CD14-positive monocyte (primary cell): ENCODE measurements around the gene MSI2. TPM values are rescaled to one million over a fixed set of nuclear protein-coding genes. Genes with fewer than 3 reads are reported as not detected.

Experiments
- DNase-seq, 3 donors: peaks; one replicate each; pipeline ENCODE4 v3.0.0-alpha.2; 2011 to 2022
- H2AFZ ChIP-seq: 2 replicates; pipeline ENCODE4 v1.6.0; 2012; ENCODE audit warnings: mild to moderate bottlenecking, low read depth, low read length, inconsistent platforms; ENCODE audit not compliant: insufficient read depth, poor library complexity, severe bottlenecking
- H3K27ac ChIP-seq, 2 donors: 1 replicate in 1 of 2; 2 replicates in 1 of 2; pipeline ENCODE4 v1.5.1; 2012 to 2013; ENCODE audit warnings: low read length in 2 of 2, control low read depth in 1 of 2, inconsistent platforms in 1 of 2, low read depth in 1 of 2, mild to moderate bottlenecking in 1 of 2
- H3K27me3 ChIP-seq, 2 donors: one replicate each; pipeline versions ENCODE4 v1.6.0 to v1.6.1; 2011 to 2013; ENCODE audit warnings: low read length in 2 of 2; ENCODE audit not compliant: control insufficient read depth in 2 of 2, insufficient read depth in 2 of 2
- H3K36me3 ChIP-seq, 2 donors: replicated peaks in 1 of 2; 1 replicate in 1 of 2; 2 replicates in 1 of 2; pipeline versions ENCODE4 v1.5.1 to v1.6.1; 2012 to 2013; ENCODE audit warnings: low read length in 2 of 2, control low read depth in 1 of 2, inconsistent platforms in 1 of 2, mild to moderate bottlenecking in 1 of 2; ENCODE audit not compliant: insufficient read depth in 2 of 2, control insufficient read depth in 1 of 2
- H3K4me1 ChIP-seq, 2 donors: 1 replicate in 1 of 2; 2 replicates in 1 of 2; pipeline versions ENCODE4 v1.5.1 to v1.6.1; 2012 to 2013; ENCODE audit warnings: low read length in 2 of 2, control low read depth in 1 of 2, inconsistent platforms in 1 of 2, mild to moderate bottlenecking in 1 of 2, moderate library complexity in 1 of 2; ENCODE audit not compliant: insufficient read depth in 2 of 2, control insufficient read depth in 1 of 2
- H3K4me2 ChIP-seq: replicated peaks from 2 replicates; pipeline ENCODE3; 2012; ENCODE audit warnings: low read length, moderate library complexity, mild to moderate bottlenecking; ENCODE audit not compliant: poor library complexity, severe bottlenecking; ENCODE audit errors: extremely low read depth
- H3K4me3 ChIP-seq, 3 experiments: fragments of 200-600 bp in 1 of 3; sonication (generic) in 1 of 3; replicated peaks in 1 of 3; 1 replicate in 2 of 3; 2 replicates in 1 of 3; pipeline ENCODE4 v1.5.1; 2011 to 2013; ENCODE audit warnings: low read length in 3 of 3, mild to moderate bottlenecking in 3 of 3, control low read depth in 2 of 3, low read depth in 2 of 3, inconsistent platforms in 1 of 3, moderate library complexity in 1 of 3
- H3K79me2 ChIP-seq: 2 replicates; pipeline ENCODE4 v1.6.0; 2012; ENCODE audit warnings: mild to moderate bottlenecking, control low read depth, inconsistent platforms, low read length, moderate library complexity; ENCODE audit not compliant: insufficient read depth
- H3K9ac ChIP-seq: 2 replicates; pipeline ENCODE4 v1.6.0; 2017; ENCODE audit warnings: low read length, mild to moderate bottlenecking; ENCODE audit not compliant: insufficient read depth, poor library complexity, severe bottlenecking
- H3K9me3 ChIP-seq, 2 donors: replicated peaks in 1 of 2; 1 replicate in 1 of 2; 2 replicates in 1 of 2; pipeline versions ENCODE4 v1.5.1 to v1.6.1; 2012 to 2013; ENCODE audit warnings: low read length in 2 of 2, control low read depth in 1 of 2; ENCODE audit not compliant: control insufficient read depth in 1 of 2, insufficient read depth in 1 of 2
- H4K20me1 ChIP-seq: 2 replicates; pipeline ENCODE4 v1.6.0; 2012; ENCODE audit warnings: mild to moderate bottlenecking, low read length, control low read depth, moderate library complexity; ENCODE audit not compliant: insufficient read depth
- H3K27ac Mint-ChIP-seq, 7 donors: one replicate each; pipeline ENCODE4 v1.8.0; 2020; ENCODE audit warnings: mild to moderate bottlenecking in 7 of 7, mixed read lengths in 7 of 7, moderate library complexity in 6 of 7, inconsistent platforms in 2 of 7
- H3K27me3 Mint-ChIP-seq, 3 donors: one replicate each; pipeline ENCODE4 v1.8.0; 2021 to 2022; ENCODE audit warnings: low read depth in 3 of 3, mild to moderate bottlenecking in 3 of 3, mixed read lengths in 3 of 3, moderate library complexity in 3 of 3, inconsistent platforms in 1 of 3
- H3K36me3 Mint-ChIP-seq, 2 donors: one replicate each; pipeline ENCODE4 v1.8.0; 2020; ENCODE audit warnings: mixed read lengths in 2 of 2, inconsistent platforms in 1 of 2, mild to moderate bottlenecking in 1 of 2
- H3K4me1 Mint-ChIP-seq: one replicate; pipeline ENCODE4 v1.8.0; 2020; ENCODE audit warnings: mild to moderate bottlenecking, mixed read lengths
- H3K4me3 Mint-ChIP-seq, 2 donors: one replicate each; pipeline ENCODE4 v1.8.0; 2020; ENCODE audit warnings: mild to moderate bottlenecking in 2 of 2, mixed read lengths in 2 of 2, moderate library complexity in 1 of 2
- H3K9me3 Mint-ChIP-seq, 7 donors: one replicate each; pipeline ENCODE4 v1.8.0; 2020 to 2022; ENCODE audit warnings: mixed read lengths in 7 of 7, mild to moderate bottlenecking in 6 of 7, moderate library complexity in 6 of 7, inconsistent platforms in 2 of 7
- WGBS: methylation state at CpG from one replicate; pipeline ENCODE4 v1.1.5; 2013; ENCODE audit warnings: missing lambda C conversion rate; ENCODE audit not compliant: insufficient coverage; 5-methylcytosine and 5-hydroxymethylcytosine counted together
- intact Hi-C, 2 donors: fragments of 100-400 bp; cut with micrococcal nuclease; formaldehyde crosslinking; loops; one replicate each; pipeline versions ENCODE4 v1.15.0 to v1.15.1; 2023
- polyA plus RNA-seq, 3 donors: library from polyadenylated mRNA; depleted of rRNA in 1 of 3; unstranded in 2 of 3; stranded (reverse) in 1 of 3; fragments of 300-500 nt in 2 of 3; fragments of >200 nt in 1 of 3; fragmentation: Illumina TruSeq in 2 of 3; gene quantifications; 1 replicate in 2 of 3; 2 replicates in 1 of 3; pipeline ENCODE4 v1.2.3, GENCODE V29; 2012 to 2021
- TF ChIP-seq, protein P1 (sequence below): fragments of 200-600 bp; IDR thresholded peaks from one replicate; pipeline ENCODE4 v1.8.0; 2022; ENCODE audit warnings: antibody characterized with exemption, mild to moderate bottlenecking

MSI2 gene
- polyA plus RNA-seq, 3 donors = 0.20 to 6.6 (median 0.37) TPM

DNA sequence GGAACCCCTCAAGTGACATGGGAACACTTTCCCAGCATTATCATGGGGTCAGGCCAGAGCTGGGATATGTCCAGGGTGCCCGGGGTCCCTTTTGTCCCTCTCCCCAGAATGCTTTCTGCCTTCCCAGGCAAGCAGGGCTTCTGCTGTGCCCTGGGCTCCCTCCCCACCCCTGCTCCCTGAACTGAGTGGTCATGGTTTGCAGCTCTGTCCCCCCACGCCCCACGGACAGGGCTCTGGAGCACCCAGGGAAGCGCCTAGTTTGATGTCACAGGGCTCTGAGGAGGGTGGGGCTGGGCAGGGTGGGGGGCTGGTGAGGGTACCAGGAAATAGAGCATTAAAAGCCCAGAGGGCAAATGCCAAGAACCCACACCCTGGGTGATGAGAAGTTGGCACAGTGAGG lies 396.5 kb downstream of the MSI2 start:
- no peaks in the 10 kb centered on the region for H3K4me1 ChIP-seq
- H4K20me1 ChIP-seq = no peaks in the 10 kb centered on the region
- TF ChIP-seq, protein P1, sequence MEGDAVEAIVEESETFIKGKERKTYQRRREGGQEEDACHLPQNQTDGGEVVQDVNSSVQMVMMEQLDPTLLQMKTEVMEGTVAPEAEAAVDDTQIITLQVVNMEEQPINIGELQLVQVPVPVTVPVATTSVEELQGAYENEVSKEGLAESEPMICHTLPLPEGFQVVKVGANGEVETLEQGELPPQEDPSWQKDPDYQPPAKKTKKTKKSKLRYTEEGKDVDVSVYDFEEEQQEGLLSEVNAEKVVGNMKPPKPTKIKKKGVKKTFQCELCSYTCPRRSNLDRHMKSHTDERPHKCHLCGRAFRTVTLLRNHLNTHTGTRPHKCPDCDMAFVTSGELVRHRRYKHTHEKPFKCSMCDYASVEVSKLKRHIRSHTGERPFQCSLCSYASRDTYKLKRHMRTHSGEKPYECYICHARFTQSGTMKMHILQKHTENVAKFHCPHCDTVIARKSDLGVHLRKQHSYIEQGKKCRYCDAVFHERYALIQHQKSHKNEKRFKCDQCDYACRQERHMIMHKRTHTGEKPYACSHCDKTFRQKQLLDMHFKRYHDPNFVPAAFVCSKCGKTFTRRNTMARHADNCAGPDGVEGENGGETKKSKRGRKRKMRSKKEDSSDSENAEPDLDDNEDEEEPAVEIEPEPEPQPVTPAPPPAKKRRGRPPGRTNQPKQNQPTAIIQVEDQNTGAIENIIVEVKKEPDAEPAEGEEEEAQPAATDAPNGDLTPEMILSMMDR = no peak
- no peak overlapping the region for H3K4me3 ChIP-seq
- no peaks in the 10 kb centered on the region for H3K27me3 Mint-ChIP-seq
- no peak overlapping the region for H3K4me3 Mint-ChIP-seq
- H3K4me2 ChIP-seq = no peak overlapping the region
- no peak overlapping the region for H3K27ac ChIP-seq
- DNase-seq = no peak
- H3K9ac ChIP-seq = no peak overlapping the region
- no peaks in the 10 kb centered on the region for H3K9me3 ChIP-seq
- peaks cover 5 to 6% of the 10 kb centered on the region in 2 donors for H3K36me3 Mint-ChIP-seq
- H3K27me3 ChIP-seq = no peaks in the 10 kb centered on the region
- H3K27ac Mint-ChIP-seq = no peak overlapping the region
- 100% methylated on average over 1 of the region's 4 CpGs for WGBS
- H2AFZ ChIP-seq = no peak overlapping the region
- H3K9me3 Mint-ChIP-seq = no peaks in the 10 kb centered on the region
- H3K4me1 Mint-ChIP-seq = no peaks in the 10 kb centered on the region
- no peaks in the 10 kb centered on the region for H3K36me3 ChIP-seq
- intact Hi-C loops = no loop called here
- no peaks in the 10 kb centered on the region for H3K79me2 ChIP-seq

DNA sequence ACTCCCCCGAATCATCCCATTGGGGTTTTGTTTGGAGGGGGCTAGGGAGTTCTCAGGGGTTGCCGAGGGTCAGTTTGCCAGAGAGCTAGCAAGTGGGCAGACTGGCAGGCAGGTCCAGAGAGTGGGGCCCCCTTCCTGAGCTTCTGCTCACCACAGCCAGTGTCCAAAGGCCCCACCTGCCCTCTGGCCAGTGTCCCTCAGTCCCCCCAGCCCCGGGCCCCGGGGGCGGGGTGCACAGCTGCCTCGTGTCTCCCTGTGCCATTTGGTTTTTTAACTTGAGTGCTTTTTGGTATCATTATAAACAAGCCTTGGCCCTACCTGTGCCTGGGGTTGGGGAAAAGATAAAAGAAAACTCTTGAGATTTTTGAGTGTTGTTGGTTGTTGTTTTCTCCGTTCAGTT lies 397.0 kb downstream of the MSI2 start:
- WGBS = 100% methylated on average over 2 of the region's 7 CpGs
- Mint-ChIP-seq H3K4me3 (no peak overlapping the region), H3K27ac (no peak overlapping the region), H3K4me1 (no peaks in the 10 kb centered on the region), H3K36me3 (peaks cover 5 to 6% of the 10 kb centered on the region in 2 donors), H3K27me3 (no peaks in the 10 kb centered on the region), H3K9me3 (no peaks in the 10 kb centered on the region)
- no peaks in the 10 kb centered on the region for H3K79me2 ChIP-seq
- H2AFZ ChIP-seq = no peak overlapping the region
- H4K20me1 ChIP-seq = no peaks in the 10 kb centered on the region
- H3K9me3 ChIP-seq = no peaks in the 10 kb centered on the region
- intact Hi-C loops = no loop called here
- no peaks in the 10 kb centered on the region for H3K4me1 ChIP-seq
- no peak overlapping the region for H3K9ac ChIP-seq
- DNase-seq = no peak
- no peaks in the 10 kb centered on the region for H3K27me3 ChIP-seq
- no peak overlapping the region for H3K27ac ChIP-seq
- no peak overlapping the region for H3K4me3 ChIP-seq
- TF ChIP-seq, protein P1 = no peak
- H3K4me2 ChIP-seq = no peak overlapping the region
- no peaks in the 10 kb centered on the region for H3K36me3 ChIP-seq
